ENCODE results near the gene KCNK5.

KCNK5 gene

DNA sequence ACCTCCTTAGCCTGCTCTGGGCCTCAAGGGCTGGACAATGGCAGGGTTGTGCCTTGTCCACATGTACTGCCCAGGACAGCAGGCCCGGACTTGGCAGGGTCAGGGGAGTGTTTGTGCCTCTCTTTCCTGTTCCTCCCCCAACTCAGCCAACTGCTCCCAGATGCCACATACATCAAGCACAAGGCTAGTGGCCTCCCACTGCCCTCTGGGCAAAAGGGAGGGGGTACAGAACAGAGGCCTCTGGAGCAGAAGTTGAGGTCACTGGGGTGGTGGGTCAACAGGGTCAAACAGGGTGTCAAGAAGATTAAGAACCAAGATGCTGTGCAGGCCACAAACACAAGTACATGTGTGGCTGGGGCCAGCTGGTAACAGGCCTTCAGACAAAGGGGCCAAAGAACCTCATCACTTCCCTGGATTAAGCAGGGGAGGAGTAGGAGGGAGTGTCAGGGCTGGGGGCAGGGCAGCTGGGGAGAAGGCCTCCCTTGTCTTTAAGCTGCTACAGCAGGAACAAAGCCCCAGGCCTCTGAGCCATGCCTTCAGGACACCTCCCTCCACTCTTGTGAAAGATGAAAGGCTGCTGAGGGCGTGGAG lies 36.0 kb downstream of the KCNK5 start:
- DNase-seq: no peak

DNA sequence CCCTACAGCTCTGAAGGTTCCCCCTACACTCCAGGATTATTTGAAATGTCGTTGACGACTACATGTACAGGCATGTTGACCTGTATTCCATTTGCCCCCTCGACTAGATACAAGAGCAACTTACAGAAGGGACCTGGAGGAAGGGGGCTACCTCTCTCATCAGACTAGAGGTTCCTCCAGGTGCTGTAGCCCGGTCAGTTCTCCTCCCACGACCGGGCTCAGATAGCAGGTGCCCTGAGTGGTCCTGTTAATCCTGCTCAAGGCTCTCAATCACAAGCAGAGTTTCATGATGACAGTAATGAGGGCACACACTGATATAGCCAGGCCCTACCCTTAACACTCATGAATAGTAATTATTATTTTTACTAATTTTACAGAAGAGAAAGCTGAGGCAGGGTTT lies 36.5 kb downstream of the KCNK5 start:
- no peak for DNase-seq
- TF ChIP-seq GATA1 (IDR thresholded peaks at IDR 0.05; ENCODE audit: low read depth, low read length): no peak
- no peak for TF ChIP-seq POLR2A (IDR thresholded peaks at IDR 0.05; ENCODE audit: low read length)

More for the DNA sequence above, 36.0 kb downstream of the KCNK5 start:
- TF ChIP-seq POLR2A (IDR thresholded peaks at IDR 0.05; ENCODE audit: low read length) (no peak), GATA1 (IDR thresholded peaks at IDR 0.05; ENCODE audit: low read depth, low read length) (no peak)

GRCh38 chr6:39191236-39191930 lies 37.9 kb downstream of the KCNK5 start:
- TF ChIP-seq GATA1 (IDR thresholded peaks at IDR 0.05; ENCODE audit: low read depth, low read length) (no peak), POLR2A (IDR thresholded peaks at IDR 0.05; ENCODE audit: low read length) (no peak)
- no peak for DNase-seq

- no peak for DNase-seq
- no peak for TF ChIP-seq GATA1 (IDR thresholded peaks at IDR 0.05; ENCODE audit: low read depth, low read length)
- TF ChIP-seq POLR2A (IDR thresholded peaks at IDR 0.05; ENCODE audit: low read length): no peak
Measured at GRCh38 chr6:39190545-39191235, 38.6 kb downstream of the KCNK5 start.

DNA sequence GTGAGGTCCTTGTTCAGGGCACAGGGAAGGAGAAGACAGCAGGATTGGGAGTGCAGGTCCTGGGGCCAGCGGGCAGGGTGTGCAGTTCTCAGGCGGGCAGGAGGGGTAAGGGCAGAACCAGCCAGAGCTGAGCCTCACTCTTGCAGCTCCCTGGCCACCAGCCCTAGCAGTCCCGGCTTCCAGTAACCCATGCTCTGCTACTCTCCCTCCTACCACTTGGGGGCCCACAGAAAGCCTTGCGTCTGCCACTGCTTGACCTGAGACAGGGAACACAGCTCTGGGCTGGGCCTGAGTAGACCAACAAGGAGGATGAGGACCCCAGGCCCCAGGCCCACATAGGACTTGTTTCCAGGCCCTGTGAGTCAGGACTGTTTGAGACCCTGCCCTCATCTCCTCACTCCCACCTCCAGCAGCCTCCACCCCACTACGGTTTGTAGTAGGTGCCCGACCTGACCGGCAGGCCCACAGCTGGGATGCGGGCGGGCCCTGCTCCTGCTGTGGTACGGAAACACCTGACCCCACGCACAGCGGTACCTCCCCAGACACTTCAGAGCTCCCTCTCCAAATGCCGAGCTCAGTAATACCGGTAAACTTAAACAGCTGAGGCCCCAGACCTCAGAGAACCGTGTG lies 39.2 kb downstream of the KCNK5 start:
- peak; percentile 50 for DNase-seq
- TF ChIP-seq POLR2A (IDR thresholded peaks at IDR 0.05; ENCODE audit: low read length) (no peak), GATA1 (IDR thresholded peaks at IDR 0.05; ENCODE audit: low read depth, low read length) (no peak)

DNA sequence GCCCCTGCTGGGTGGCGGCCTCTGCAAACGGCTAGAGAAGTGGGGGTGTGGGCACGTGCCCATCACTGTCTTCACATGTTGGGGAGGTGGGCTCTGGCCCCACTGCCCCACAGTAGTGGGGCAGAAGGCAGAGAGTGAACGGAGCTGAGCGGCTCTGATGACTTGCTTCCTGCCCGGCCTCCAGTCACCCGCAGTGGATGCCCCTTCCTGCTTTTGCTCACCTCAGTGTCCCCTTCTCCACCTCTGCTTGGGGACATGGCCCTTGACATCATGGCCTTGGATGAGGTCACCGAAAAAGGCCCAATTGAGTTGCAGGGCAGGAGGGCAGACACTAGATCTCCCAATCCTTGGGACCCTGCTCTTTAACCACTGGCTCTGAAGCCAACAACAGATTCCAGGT lies 40.1 kb downstream of the KCNK5 start:
- TF ChIP-seq POLR2A (IDR thresholded peaks at IDR 0.05; ENCODE audit: low read length) (no peak), GATA1 (IDR thresholded peaks at IDR 0.05; ENCODE audit: low read depth, low read length) (no peak)
- no peak for DNase-seq

GRCh38 chr6:39188571-39188970 lies 40.7 kb downstream of the KCNK5 start:
- peak; percentile 51 to 52 for DNase-seq
- TF ChIP-seq POLR2A (IDR thresholded peaks at IDR 0.05; ENCODE audit: low read length) (no peak), GATA1 (IDR thresholded peaks at IDR 0.05; ENCODE audit: low read depth, low read length) (no peak)

DNA sequence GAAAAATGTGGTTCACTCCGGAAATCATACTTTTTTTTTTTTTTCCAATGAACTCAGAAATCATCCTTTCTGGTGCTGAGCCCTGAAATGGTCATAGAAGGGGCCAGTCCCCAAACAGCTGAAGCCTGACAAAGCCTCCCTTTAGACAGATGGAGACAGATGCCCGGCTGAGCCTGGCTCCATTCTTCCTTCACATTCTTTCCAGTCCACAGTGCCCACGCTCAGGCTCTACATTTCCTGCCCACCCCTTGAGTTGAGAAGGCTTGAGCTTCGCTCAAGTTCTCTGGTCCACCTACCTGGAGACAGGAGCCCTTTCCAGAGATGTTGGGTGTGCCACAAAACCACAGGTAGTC lies 41.2 kb downstream of the KCNK5 start:
- DNase-seq: no peak
- TF ChIP-seq GATA1 (IDR thresholded peaks at IDR 0.05; ENCODE audit: low read depth, low read length) (no peak), POLR2A (IDR thresholded peaks at IDR 0.05; ENCODE audit: low read length) (no peak)

- peak; percentile 56 to 59 for DNase-seq
- TF ChIP-seq POLR2A (IDR thresholded peaks at IDR 0.05; ENCODE audit: low read length) (no peak), GATA1 (IDR thresholded peaks at IDR 0.05; ENCODE audit: low read depth, low read length) (no peak)
Measured at GRCh38 chr6:39184906-39185580, 44.2 kb downstream of the KCNK5 start.

DNA sequence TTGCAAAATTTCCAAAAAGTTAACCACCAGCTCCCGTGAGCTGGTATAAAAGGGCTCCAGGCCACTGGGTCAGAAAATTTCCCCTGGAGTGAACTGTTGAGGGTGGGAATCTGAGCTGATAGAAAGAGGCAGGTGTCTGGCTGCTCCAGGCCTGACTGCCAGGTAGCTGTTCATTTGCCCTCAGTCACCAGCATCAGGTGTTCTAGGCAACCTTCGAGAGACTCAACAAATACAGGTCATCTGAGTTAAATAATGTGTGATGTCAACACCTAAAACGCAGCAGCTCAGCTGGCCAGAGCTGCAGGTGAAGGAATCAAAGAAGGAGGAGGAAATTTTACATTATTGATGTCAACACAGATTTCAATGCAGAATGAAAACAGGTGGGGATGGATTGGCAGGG lies 46.7 kb downstream of the KCNK5 start:
- TF ChIP-seq POLR2A (IDR thresholded peaks at IDR 0.05; ENCODE audit: low read length): no peak
- no peak for TF ChIP-seq GATA1 (IDR thresholded peaks at IDR 0.05; ENCODE audit: low read depth, low read length)

DNA sequence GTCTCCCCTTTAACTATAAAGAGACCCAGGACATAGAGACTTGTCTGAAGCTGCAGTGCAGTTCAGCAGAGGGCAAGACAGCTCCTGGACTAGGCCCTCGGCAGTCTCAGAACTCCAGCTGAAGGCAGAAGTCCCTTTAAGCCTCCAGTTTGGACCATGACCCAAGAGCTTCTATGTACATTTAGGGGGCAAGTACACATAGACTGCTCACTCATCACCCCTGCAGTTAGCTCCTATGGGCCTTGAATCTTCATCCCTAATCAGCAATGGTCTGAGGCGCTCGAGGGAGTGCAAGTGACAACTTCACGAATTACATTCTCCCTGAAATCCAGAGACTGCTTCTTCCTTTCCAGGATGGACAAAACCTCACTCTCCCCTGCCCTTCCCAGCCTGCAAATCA lies 47.4 kb downstream of the KCNK5 start:
- DNase-seq: no peak
- TF ChIP-seq POLR2A (IDR thresholded peaks at IDR 0.05; ENCODE audit: low read length) (no peak), GATA1 (IDR thresholded peaks at IDR 0.05; ENCODE audit: low read depth, low read length) (no peak)

More for the DNA sequence above, 46.7 kb downstream of the KCNK5 start:
- no peak for DNase-seq

DNA sequence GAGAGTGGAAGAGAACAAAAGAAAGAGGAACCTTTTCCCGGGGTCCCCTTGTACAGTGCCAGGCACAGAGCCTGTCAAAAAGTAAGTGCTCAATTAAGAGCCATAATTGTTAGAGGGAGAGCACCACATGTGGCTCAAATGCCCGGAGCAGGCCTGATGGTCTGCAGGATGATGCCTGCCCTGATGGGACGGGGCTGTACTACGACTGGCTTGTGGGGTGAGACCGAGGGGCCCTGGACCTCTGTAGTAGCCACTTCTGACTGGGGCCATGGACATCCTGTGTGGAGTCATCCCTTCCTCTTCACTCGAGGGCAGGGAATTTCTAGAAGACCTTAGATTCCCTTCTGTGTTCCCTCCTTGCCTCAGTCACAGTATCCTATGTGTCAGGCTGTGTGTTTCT lies 47.9 kb downstream of the KCNK5 start:
- DNase-seq: no peak
- TF ChIP-seq GATA1 (IDR thresholded peaks at IDR 0.05; ENCODE audit: low read depth, low read length): no peak
- TF ChIP-seq POLR2A (IDR thresholded peaks at IDR 0.05; ENCODE audit: low read length): no peak

- TF ChIP-seq GATA1 (IDR thresholded peaks at IDR 0.05; ENCODE audit: low read depth, low read length) (no peak), POLR2A (IDR thresholded peaks at IDR 0.05; ENCODE audit: low read length) (no peak)
- no peak for DNase-seq
Measured at GRCh38 chr6:39178804-39179203, 50.5 kb downstream of the KCNK5 start.

DNA sequence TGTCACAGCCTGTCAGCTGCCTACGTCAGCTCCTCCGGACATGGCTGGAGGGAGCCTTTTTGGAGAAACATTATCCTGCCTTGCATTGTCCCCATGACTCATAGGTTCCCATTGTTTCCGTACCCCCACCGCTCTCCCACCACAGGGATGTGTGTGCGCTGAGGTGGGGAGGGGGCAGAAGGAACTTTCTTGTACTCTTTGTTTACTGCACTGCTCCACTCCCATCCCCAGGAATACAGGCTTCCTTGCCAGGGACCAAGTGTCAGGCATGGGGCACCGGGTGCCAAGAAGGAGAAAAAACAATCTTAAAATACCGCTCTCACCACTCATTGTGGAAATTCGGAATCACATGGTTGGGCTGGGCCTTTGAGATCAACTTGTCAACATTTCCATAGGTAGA lies 51.0 kb downstream of the KCNK5 start:
- TF ChIP-seq POLR2A (IDR thresholded peaks at IDR 0.05; ENCODE audit: low read length) (no peak), GATA1 (IDR thresholded peaks at IDR 0.05; ENCODE audit: low read depth, low read length) (no peak)
- no peak for DNase-seq

Data from erythroblast (primary cell).